GM19193 (cell line): ENCODE data around the gene COLGALT1.

ENCODE experiments used
- POLR2A ChIP-seq: IDR thresholded peaks from 4 replicates; pipeline ENCODE4 v1.6.1; 2011; ENCODE audit not compliant: insufficient read depth, insufficient read length; ENCODE audit errors: extremely low read depth

The COLGALT1 gene

DNA sequence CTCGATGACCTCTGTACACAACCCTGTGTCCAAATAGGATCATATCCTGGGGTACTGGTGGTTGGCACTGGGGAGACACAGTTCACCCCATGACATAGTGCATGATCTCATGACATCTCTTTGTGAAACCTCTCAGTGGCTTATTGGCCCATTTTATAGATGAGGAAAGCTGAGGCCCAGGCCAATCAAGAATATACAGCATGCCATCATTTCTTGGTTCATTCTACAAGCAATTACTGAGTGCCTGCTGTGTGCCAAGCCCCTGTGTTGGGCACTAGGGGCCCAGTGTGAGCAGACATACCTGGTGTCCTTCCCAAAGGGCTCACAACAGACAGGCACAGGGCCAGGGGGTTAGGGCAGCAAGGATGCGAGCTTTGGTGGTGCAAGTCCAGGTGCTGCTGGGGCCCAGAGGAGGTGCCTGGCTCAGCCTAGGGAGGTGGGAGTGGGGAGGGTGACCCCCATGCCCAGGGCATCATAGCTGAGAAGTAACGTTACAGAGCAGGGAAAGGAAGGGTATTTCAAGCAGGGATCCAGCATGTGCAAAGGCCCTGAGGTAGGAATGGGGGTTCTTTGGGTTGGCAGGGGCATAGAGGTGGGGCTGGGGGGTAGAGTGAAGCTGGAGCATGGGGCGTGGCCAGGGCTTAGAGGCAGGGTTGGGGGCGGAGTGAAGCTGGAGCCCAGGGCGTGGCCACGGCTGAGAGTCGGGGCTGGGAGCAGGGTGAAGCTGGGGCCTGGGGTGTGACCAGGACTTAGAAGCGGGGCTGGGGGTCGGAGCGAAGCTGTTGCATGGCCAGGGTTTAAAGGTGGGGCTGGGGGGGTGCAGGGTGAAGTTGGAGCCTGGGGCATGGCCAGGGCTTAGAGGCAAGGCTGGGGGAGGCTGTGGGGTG, 20.7 kb downstream of the COLGALT1 start:
- no peak for TF ChIP-seq POLR2A

DNA sequence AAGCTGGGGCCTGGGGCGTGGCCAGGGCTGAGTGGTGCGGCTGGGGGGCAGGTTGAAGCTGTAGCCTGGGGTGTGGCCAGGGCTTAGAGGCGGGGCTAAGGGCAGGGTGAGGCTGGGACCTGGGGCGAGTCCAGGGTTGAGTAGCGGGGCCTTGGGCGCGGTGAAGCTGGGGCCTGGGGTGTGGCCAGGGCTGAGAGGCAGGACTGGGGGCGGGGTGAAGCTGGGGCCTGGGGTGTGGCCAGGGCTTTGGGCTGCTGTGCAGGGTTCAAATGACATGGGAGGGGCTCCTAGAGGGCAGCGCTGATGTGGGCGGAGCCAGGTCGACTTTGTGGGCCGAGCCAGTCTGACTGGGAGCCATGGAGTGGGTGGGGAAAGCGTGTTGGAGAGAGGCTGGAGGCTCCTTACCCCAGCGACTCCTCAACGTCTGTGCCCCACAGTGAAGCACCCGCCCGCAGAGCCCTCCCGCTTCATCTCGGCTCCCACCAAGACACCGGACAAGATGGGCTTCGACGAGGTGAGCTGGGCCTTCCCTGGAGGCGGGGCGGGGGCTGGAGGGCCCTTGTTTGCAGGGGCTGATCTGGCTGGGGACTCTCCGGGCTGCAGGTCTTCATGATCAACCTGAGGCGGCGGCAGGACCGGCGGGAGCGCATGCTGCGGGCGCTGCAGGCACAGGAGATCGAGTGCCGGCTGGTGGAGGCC, 21.5 kb downstream of the COLGALT1 start:
- TF ChIP-seq POLR2A, result no peak

DNA sequence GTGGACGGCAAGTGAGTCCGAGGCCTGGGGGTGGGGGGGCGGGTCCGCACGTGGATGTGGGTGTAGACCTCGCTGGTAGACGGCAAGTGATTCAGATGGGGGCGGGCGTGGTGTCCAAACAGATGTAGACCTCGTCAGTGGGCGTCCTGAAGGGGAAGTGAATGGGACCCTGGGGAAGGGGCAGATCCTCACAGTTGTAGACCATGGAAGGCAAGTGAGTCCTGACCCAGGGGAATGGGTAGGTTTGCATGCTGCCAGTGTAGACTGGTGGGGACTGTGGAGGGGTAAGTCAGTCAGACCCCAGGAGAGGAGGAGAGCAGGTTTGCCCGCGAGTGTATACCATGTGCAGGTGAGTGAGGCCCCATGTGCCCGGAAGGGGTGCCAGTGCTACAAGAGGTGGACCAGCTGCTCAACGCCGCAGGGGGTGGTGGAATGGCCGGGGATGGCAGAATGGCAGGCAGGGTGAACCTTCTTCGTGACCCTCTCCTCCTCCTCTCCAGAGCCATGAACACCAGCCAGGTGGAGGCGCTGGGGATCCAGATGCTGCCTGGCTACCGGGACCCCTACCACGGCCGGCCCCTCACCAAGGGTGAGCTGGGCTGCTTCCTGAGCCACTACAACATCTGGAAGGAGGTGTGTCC, 22.1 kb downstream of the COLGALT1 start:
- no peak for TF ChIP-seq POLR2A

DNA sequence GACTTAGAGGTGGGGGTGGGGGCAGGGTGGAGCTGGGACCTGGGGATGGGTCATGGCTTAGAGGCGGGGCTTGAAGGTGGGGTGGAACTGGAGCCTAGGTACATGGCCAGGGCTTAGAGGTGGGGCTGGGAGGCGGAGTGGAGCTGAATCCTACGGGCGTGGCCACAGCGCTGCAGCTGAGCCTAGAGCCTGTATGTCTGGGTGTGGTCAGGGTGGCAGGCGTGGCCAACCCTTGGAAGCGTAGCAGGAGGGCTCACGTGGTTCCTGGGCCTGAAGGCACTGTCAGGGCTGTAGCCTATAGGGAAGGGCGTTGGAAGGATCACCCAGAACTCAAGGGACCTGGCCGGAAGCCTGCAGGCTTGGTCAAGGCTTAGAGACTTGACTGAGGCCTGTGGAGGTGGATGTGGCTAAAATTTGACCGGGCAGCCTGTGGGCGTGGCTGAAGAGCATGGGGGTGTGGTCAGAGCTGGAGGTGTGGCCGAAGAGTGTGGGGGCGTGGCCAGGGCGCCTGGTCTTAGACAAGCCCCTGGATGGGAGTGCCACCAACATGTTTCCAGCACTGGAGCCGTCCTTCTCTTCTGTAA, 24.3 kb downstream of the COLGALT1 start:
- TF ChIP-seq POLR2A, result no peak

DNA sequence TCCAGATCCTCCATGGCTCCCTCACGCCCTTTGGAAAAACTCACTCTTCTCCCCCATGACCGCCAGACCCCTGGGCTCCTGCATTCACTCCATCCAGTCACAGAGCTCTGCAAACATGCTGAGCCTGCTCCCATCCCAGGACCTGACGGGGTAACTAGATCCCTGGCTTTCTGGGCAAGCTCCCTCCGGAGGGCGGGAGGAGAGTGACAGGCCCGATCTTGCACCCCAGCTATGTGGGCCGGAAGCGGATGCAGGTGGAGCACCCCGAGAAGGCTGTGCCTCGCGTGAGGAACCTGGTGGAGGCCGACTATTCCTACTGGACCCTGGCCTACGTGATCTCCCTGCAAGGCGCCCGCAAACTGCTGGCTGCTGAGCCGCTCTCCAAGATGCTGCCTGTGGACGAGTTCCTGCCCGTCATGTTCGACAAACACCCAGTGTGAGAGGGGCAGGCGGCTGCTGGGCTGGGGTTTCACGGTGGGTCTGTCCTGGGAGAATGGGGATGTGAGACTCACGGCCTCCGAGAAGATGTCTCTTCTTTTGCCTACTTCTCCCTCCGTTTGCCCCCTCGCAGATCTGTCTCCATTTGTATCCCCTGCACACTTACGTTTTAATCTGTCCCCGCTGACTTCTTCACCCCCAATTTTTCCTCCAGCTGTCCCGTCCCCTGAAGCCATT, 25.2 kb downstream of the COLGALT1 start:
- TF ChIP-seq POLR2A, result no peak

DNA sequence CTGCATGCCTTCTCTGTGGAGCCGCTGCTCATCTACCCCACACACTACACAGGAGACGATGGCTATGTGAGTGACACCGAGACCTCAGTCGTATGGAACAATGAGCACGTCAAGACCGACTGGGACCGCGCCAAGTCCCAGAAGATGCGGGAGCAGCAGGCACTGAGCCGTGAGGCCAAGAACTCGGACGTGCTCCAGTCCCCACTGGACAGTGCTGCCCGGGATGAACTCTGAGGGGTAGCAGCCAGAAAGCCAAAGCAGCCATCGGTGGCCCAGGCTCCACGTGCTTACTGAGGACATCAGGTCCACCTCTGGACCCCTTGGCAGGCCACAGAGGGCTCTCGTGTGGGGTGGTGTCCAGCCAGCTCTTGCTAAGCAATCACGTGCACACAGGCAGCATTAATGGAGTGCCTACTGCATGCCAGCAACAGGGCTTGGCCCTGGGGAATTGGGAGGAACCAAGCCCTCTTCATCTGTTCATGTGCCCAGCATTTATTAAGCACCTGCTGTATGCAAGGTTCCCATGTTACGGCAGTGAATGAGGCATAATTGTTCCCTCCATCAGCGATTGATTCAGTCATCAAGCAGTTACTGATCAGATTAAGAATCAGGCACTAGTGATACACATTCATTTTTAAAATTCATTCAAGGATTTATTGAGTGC, 25.9 kb downstream of the COLGALT1 start:
- no peak for TF ChIP-seq POLR2A

DNA sequence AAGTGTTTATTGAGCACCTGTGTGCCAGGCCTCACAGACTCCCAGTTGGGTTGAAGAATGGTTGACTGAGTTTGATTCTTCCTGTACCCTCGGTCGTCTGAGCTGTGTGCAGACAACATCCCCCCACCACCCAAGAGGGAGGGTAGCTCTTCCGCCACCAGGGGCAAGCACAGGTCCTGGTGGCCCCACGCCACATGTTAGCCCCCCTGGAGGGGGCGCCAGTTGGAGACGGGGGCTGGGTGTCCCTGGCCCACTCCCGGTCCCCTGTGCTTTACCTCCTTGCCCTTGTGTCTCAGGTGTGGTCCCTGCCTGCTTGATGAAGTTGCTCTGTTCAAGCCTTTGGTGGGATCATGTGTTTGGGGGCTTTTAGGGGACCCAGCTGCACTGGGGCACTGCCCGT, 27.2 kb downstream of the COLGALT1 start:
- TF ChIP-seq POLR2A, result no peak

DNA sequence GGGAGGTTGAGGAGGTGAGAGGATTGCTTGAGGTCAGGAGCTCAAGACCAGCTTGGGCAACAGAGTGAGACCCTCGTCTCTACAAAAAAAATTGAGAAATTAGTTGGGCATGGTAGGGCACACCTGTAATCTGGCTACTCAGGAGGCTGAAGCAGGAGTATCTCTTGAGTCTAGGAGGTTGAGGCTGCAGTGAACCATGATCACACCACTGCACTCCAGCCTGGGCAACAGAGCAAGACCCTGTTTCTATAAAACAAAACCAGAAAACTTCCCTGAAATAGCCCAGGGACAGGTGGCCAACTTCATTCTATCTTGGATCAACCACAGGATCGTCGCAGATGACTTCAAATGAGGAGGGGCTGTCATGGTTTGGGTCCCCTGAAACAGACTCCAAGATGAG, 28.7 kb downstream of the COLGALT1 start:
- TF ChIP-seq POLR2A, result no peak

DNA sequence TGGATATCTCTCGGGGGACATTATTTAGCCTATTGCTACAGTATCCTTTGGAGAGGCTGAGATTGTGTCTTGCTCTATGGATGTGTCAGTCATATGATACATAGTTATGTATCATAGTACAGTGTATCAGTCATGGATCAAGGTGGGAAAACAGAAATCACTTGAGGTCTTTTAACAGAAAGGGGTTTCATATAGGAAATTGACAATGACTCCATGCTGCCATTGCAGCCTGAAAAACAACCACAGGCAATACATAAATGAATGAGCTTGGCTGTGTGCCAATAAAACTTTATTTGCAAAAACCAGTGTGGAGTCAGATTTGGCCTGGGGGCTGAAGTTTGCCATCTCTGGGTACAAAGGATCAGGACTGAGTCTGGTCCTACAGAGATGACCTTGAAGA, 35.4 kb downstream of the COLGALT1 start:
- no peak for TF ChIP-seq POLR2A

DNA sequence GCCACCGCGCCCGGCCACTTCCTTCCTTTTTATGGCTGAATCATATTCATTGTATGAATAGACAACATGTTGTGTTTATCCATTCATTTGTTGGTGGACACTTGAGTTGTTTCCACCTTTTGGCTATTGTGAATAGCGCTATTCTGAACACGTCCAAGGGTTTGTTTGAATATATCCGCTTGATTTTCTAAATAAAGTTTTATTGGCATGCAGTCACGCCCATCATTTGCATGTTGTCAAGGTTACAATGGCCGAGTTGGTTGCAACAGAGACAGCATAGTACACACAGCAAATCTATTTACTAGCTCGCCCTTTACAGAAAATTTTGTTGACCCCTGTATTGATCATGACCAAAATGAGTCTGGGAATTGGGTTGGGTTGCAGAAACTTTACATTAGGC, 43.5 kb downstream of the COLGALT1 start:
- TF ChIP-seq POLR2A, result no peak

DNA sequence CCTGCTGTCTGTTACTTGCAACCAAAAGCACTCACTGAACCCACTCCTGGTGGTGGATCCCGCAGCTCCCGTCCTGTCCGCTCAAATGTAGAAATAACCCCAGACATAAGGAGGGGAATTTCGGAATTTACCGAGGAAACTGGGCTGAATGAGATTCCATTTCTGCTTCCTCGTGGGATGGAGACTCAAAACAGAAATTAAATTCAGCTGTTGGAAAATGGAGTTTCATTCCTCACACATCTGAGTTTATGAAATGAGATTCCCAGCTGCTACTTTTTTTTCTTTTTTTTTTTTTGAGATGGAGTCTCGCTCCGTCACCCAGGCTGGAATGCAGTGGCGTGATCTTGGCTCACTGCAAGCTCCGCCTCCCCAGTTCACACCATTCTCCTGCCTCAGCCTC, 44.3 kb downstream of the COLGALT1 start:
- TF ChIP-seq POLR2A, result no peak

DNA sequence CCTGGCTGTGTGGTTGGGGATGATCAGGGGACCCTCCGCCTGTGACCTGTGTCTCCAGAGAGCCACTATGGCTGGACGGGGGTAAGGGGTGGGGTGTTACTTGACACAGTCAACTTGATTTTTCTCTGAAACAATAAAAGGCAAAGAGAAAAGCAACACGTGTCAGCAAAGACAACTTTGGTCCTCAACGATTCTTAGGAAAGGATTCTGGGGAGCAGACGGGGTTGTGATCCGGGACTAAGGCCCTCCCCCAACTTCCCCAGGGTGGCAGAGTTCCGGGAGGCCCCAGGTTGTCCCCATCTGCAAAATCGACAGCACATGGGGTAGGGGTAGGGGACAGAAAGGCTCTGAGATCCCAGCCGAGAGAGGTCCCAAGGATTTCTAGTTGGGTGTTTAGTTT, 46.2 kb downstream of the COLGALT1 start:
- TF ChIP-seq POLR2A, result no peak

DNA sequence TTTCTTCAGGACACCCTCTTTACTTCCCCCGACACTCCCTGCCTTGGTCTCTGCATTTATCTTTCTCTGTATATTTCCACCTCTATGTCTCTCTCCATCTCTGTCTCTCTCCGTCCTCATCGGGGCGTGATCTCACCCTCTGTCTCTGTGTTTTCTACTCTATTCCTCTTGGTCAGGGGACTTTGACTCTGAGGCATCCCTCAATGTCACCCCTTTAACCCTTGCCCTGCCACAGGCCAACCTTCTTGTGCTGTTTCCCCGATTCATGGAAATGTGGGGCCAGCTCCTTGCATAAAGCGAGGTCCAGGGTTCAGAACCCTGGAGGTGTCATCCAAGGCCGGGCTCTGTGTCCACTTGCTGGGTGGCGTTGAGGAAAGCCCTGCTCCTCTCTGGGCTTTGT, 46.8 kb downstream of the COLGALT1 start:
- no peak for TF ChIP-seq POLR2A

DNA sequence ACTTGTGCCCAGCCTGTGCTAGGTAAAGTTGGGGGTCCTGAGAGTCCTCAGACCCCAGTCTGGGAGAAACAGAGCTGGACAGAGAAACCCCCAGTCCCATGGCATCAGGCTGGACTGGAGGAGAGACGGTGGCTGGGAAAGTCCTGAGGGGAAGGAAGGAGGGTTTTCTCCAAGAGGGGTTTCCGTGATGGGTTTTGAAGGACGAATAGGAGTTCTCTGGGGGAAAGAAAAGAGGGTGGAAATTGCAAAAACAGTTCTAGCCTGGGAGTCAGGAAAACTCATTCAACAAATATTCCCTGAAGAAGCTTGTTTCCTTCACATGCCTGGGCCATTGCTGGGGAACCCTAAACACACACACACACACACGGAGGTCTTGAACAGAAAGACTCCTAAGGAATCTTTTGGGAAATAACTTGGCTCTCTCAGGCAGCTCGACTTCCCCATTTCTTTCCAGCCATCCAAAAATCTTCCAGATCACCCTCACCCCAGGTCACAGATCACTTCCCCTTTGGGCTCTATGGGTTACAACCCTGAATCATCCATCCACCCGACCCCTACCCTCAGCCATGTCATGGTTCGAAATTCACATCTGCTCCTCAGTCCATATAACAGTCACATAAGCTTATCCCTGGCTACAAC, 47.5 kb downstream of the COLGALT1 start:
- no peak for TF ChIP-seq POLR2A
